Measurements from ENCODE around the gene PLCE1. TPM values are rescaled to one million over a fixed set of nuclear protein-coding genes. Genes with fewer than 3 reads are reported as not detected.

PLCE1 gene
- total and polyA plus RNA-seq, 2 of the 8 experiments (the other 6 are each of a cell fraction or from before 2014, with no cell fraction given) = 0.05 to 0.06 TPM

GRCh38 chr10:93967756-93968155 lies 26.0 kb upstream of the PLCE1 start (continued):
- no peak for TF ChIP-seq RBBP5 (IDR thresholded peaks at IDR 0.05; ENCODE audit: borderline replicate concordance, low read depth, low read length)
- no peak for TF ChIP-seq MAX (IDR thresholded peaks at IDR 0.05)
- no peak for TF ChIP-seq GABPA (IDR thresholded peaks at IDR 0.05; ENCODE audit: borderline replicate concordance, insufficient read depth, low read length)

All from H1 (cell line).